Large intestine (tissue), 3 donors: Measurements from ENCODE around the gene PDE3A. TPM values are rescaled to one million over a fixed set of nuclear protein-coding genes. Genes with fewer than 3 reads are reported as not detected.

Source experiments
- DNase-seq, 2 donors: peaks; one replicate each; pipeline versions ENCODE4 v3.0.0 to v3.0.0-alpha.2; 2013
- H3K27ac ChIP-seq: one replicate; pipeline ENCODE4 v1.5.1; 2013; ENCODE audit warnings: low read length
- H3K27me3 ChIP-seq: 2 replicates; pipeline ENCODE4 v1.6.1; 2013; ENCODE audit warnings: low read length; ENCODE audit not compliant: control insufficient read depth, insufficient read depth
- H3K36me3 ChIP-seq: 2 replicates; pipeline ENCODE4 v1.6.1; 2013; ENCODE audit warnings: low read length; ENCODE audit not compliant: control insufficient read depth, insufficient read depth
- H3K4me1 ChIP-seq: one replicate; pipeline ENCODE4 v1.6.1; 2013; ENCODE audit warnings: low read length; ENCODE audit not compliant: control insufficient read depth, insufficient read depth
- H3K4me3 ChIP-seq: one replicate; pipeline ENCODE4 v1.5.1; 2013; ENCODE audit warnings: low read length
- H3K9me3 ChIP-seq: one replicate; pipeline ENCODE4 v1.6.1; 2013; ENCODE audit warnings: mild to moderate bottlenecking, low read depth, low read length, moderate library complexity; ENCODE audit not compliant: control insufficient read depth
- WGBS: methylation state at CpG from one replicate; pipeline ENCODE4 v1.1.5; 2013; ENCODE audit warnings: low lambda C conversion rate; ENCODE audit not compliant: insufficient coverage; 5-methylcytosine and 5-hydroxymethylcytosine counted together
- polyA plus RNA-seq: library from polyadenylated mRNA; unstranded; fragments of 120-200 nt; gene quantifications from one replicate; pipeline ENCODE4 v1.2.1, GENCODE V29; 2013

Gene PDE3A
- polyA plus RNA-seq, 1 donor = 62.0 TPM

- no peak overlapping the region for H3K27ac ChIP-seq
- no peaks in the 10 kb centered on the region for H3K27me3 ChIP-seq
- no CpG with 5 or more reads among the region's 2 CpGs for WGBS
- no peak overlapping the region for H3K4me3 ChIP-seq
- no peaks in the 10 kb centered on the region for H3K4me1 ChIP-seq
- no peaks in the 10 kb centered on the region for H3K9me3 ChIP-seq
- H3K36me3 ChIP-seq = peaks cover 3% of the 10 kb centered on the region
- DNase-seq = no peak
These were observed 119.2 kb downstream of the PDE3A start for GRCh38 chr12:20487519-20487918.

DNA sequence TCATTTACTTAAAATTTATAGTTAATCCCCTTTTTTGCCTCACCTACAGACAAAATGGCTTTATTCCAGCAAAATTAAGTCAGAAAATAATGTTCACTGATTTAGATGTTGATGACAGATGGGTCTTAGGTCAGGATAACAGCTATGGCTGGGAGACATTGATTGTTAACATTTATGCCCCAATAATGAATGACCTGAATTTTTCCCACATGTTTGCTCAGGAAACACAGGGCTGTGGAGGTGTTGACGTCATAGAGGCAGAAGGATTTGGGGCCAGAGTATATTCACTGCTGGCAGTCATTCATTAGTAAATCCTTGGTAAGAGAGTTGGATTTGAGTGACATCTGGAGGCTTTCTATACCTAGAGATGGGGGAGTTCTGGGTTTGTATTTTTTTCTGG lies 121.3 kb downstream of the PDE3A start:
- no peaks in the 10 kb centered on the region for H3K4me1 ChIP-seq
- H3K36me3 ChIP-seq = peaks cover 3% of the 10 kb centered on the region
- no peak overlapping the region for H3K4me3 ChIP-seq
- no CpG with 5 or more reads among the region's 1 CpG for WGBS
- H3K27me3 ChIP-seq = no peaks in the 10 kb centered on the region
- DNase-seq = no peak
- no peak overlapping the region for H3K27ac ChIP-seq
- H3K9me3 ChIP-seq = no peaks in the 10 kb centered on the region

DNA sequence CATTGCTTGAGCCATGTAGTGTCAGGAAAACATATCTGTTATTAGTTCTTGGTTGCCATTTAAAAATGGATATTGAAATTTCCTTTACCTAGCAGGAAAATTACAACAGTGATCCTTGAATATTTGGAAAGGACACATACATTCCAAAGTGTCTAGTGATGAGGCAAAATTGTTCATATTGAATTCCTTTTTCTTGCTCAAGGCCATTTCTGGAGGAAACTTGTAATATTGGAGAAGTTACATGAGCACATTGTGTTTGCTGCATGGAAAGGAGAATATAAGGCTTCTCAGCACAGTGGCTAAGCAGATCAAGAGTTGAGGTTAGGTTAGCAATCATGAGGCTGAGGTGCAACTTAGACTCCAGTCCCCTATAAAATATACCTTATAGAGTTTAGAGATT lies 121.9 kb downstream of the PDE3A start:
- no peak overlapping the region for H3K27ac ChIP-seq
- peaks cover 3% of the 10 kb centered on the region for H3K36me3 ChIP-seq
- no peak for DNase-seq
- no peaks in the 10 kb centered on the region for H3K27me3 ChIP-seq
- H3K4me3 ChIP-seq = no peak overlapping the region
- H3K4me1 ChIP-seq = no peaks in the 10 kb centered on the region
- H3K9me3 ChIP-seq = no peaks in the 10 kb centered on the region

- H3K27ac ChIP-seq = no peak overlapping the region
- H3K36me3 ChIP-seq = no peaks in the 10 kb centered on the region
- 100% methylated on average over 1 of the region's 5 CpGs for WGBS
- H3K4me1 ChIP-seq = no peaks in the 10 kb centered on the region
- H3K4me3 ChIP-seq = no peak overlapping the region
- no peak for DNase-seq
- H3K9me3 ChIP-seq = no peaks in the 10 kb centered on the region
- H3K27me3 ChIP-seq = no peaks in the 10 kb centered on the region
These were observed 123.0 kb downstream of the PDE3A start for GRCh38 chr12:20491290-20491689.

DNA sequence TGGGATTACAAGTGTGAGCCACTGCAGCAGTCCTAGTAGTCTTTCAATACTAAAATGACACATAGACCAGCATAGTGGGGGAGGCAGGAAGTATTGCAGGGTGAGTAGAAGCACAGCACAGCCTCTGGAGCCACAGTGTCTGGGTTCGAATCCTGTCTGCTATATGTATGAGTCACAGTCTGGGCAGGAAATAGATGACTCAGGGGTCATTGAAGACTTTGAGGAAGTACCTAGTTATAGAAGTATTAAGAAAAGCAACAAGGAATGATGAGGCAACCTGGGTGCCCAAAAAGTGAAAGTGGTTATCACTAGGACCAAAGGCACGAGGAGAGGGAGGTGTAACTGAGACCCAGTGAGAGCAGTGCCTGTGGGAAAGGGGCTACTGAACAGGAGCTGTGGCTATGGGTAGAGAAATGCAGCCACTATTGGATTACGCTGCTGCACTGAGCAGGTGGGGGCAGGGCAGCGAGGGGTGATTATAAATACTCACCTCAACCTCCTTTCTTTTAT lies 124.0 kb downstream of the PDE3A start:
- no peak overlapping the region for H3K4me3 ChIP-seq
- no peaks in the 10 kb centered on the region for H3K27me3 ChIP-seq
- H3K9me3 ChIP-seq = no peaks in the 10 kb centered on the region
- no peak for DNase-seq
- no peaks in the 10 kb centered on the region for H3K4me1 ChIP-seq
- H3K27ac ChIP-seq = no peak overlapping the region
- 60% methylated on average over 1 of the region's 4 CpGs for WGBS
- H3K36me3 ChIP-seq = no peaks in the 10 kb centered on the region

- Histone ChIP-seq H3K27me3 (no peaks in the 10 kb centered on the region), H3K4me3 (no peak overlapping the region), H3K36me3 (peaks cover 3% of the 10 kb centered on the region), H3K27ac (no peak overlapping the region), H3K9me3 (no peaks in the 10 kb centered on the region), H3K4me1 (no peaks in the 10 kb centered on the region)
- no peak for DNase-seq
- 83% methylated on average over 1 of the region's 1 CpG for WGBS
These were observed 125.6 kb downstream of the PDE3A start for GRCh38 chr12:20493934-20494333.

- Histone ChIP-seq H3K4me1 (no peaks in the 10 kb centered on the region), H3K4me3 (no peak overlapping the region), H3K27me3 (no peaks in the 10 kb centered on the region), H3K36me3 (peaks cover 4% of the 10 kb centered on the region), H3K9me3 (no peaks in the 10 kb centered on the region), H3K27ac (no peak overlapping the region)
- 67% methylated on average over 1 of the region's 2 CpGs for WGBS
- DNase-seq = no peak
These were observed 126.5 kb downstream of the PDE3A start for GRCh38 chr12:20494851-20495250.

GRCh38 chr12:20495997-20496396 lies 127.7 kb downstream of the PDE3A start:
- no peak for DNase-seq
- Histone ChIP-seq H3K4me1 (no peaks in the 10 kb centered on the region), H3K4me3 (no peak overlapping the region), H3K27me3 (no peaks in the 10 kb centered on the region), H3K36me3 (peaks cover 4% of the 10 kb centered on the region), H3K27ac (no peak overlapping the region), H3K9me3 (no peaks in the 10 kb centered on the region)
- WGBS = 100% methylated on average over 1 of the region's 1 CpG

DNA sequence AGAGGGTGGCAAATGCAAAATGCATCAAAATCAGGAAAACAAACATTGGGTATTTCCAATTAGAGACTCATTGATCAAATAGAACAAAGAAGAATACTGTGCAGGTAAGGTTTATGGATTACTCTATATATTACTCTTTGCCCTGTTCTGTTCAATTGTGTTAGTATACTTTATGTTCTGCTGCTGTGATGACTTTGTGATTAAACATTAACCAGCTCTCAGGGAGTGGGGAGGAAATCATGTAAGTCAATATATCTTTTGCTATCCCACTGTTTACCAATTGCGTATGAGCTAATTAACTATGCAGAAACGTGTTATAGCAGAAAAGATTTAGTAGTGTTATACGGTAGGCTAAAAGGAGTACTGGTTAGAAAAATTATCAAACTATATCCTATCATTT lies 129.4 kb downstream of the PDE3A start:
- WGBS = 53% methylated on average over 2 of the region's 3 CpGs
- no peak for DNase-seq
- Histone ChIP-seq H3K27me3 (no peaks in the 10 kb centered on the region), H3K27ac (no peak overlapping the region), H3K36me3 (peaks cover 4% of the 10 kb centered on the region), H3K4me3 (no peak overlapping the region), H3K9me3 (no peaks in the 10 kb centered on the region), H3K4me1 (no peaks in the 10 kb centered on the region)

DNA sequence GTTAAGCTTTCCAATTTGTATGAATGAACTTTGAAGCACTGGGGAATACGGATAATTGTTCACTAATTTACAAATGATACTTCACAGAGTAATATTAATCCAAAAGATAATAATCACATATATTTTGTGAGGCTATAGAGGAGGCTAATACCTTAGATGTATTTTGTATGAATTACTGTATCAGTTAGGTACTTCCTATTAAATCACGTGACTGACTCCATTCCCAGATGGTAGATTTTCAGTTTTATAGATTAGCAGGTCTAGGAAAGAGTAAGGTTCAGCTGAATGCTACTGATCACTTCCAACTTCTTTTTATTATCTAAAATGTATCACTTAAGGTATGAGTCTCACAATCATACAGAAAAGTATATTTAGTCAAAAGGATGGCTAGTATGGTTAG lies 133.6 kb downstream of the PDE3A start:
- Histone ChIP-seq H3K36me3 (peaks cover 6% of the 10 kb centered on the region), H3K4me3 (no peak overlapping the region), H3K27ac (no peak overlapping the region), H3K27me3 (no peaks in the 10 kb centered on the region), H3K4me1 (no peaks in the 10 kb centered on the region), H3K9me3 (no peaks in the 10 kb centered on the region)
- 100% methylated on average over 1 of the region's 2 CpGs for WGBS
- no peak for DNase-seq

DNA sequence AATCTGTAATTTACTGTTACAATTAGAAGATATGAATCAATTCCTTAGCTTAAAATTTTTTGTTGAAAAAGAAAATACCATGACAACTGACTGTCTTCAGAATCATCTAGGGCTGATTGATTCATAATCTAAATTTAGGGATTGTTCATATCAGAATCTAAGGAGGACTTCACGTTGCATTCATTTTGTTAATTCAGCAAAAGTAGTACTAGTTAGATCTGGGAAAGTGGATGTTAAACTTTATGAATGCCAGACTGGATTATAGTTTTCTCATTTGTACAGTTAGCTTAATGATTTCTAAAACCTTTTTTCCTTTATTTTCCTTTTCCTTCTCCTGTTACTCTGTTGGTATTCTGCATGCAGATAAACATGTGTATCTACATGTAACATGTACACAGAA lies 135.5 kb downstream of the PDE3A start:
- peaks cover 9% of the 10 kb centered on the region for H3K36me3 ChIP-seq
- no peaks in the 10 kb centered on the region for H3K4me1 ChIP-seq
- no peak overlapping the region for H3K27ac ChIP-seq
- H3K4me3 ChIP-seq = no peak overlapping the region
- WGBS = 29% methylated on average over 1 of the region's 1 CpG
- no peaks in the 10 kb centered on the region for H3K27me3 ChIP-seq
- no peaks in the 10 kb centered on the region for H3K9me3 ChIP-seq
- no peak for DNase-seq
